GM20000 (cell line): ENCODE measurements around the gene GALK1.

ENCODE experiments used
- DNase-seq: peaks from one replicate; pipeline ENCODE4 v3.0.0; 2012; ENCODE audit warnings: low spot score
- CTCF ChIP-seq: IDR thresholded peaks from 2 replicates; pipeline ENCODE4 v1.5.1; 2012; ENCODE audit warnings: mild to moderate bottlenecking, control low read depth; ENCODE audit errors: extremely low read depth, missing control alignments

The GALK1 gene

GRCh38 chr17:75731716-75732498 lies 33.1 kb downstream of the GALK1 start:
- DNase-seq, result no peak

GRCh38 chr17:75731086-75731715 lies 33.8 kb downstream of the GALK1 start:
- DNase-seq, result no peak
- no peak for TF ChIP-seq CTCF

More at GRCh38 chr17:75731716-75732498, 33.1 kb downstream of the GALK1 start:
- no peak for TF ChIP-seq CTCF

GRCh38 chr17:75730065-75730464 lies 34.9 kb downstream of the GALK1 start:
- DNase-seq, result no peak
- TF ChIP-seq CTCF, result no peak

GRCh38 chr17:75729351-75729750 lies 35.6 kb downstream of the GALK1 start:
- DNase-seq, result no peak
- no peak for TF ChIP-seq CTCF

GRCh38 chr17:75727391-75727790 lies 37.6 kb downstream of the GALK1 start:
- no peak for DNase-seq
- TF ChIP-seq CTCF, result no peak

GRCh38 chr17:75725504-75725903 lies 39.5 kb downstream of the GALK1 start:
- DNase-seq, result no peak
- no peak for TF ChIP-seq CTCF

- no peak for TF ChIP-seq CTCF
Measured at GRCh38 chr17:75724016-75725003, 40.7 kb downstream of the GALK1 start.

More at GRCh38 chr17:75724016-75725003, 40.7 kb downstream of the GALK1 start:
- DNase-seq, result no peak
